GM19372 (cell line): ENCODE measurements around the gene STUM.

Source experiments
- ATAC-seq: cut with Tn5 transposase; IDR thresholded peaks from one replicate; pipeline ENCODE4 v1.9.1; 2021; ENCODE audit warnings: mild to moderate bottlenecking, low read depth, moderate library complexity; ENCODE audit not compliant: unreplicated experiment

Gene STUM

DNA sequence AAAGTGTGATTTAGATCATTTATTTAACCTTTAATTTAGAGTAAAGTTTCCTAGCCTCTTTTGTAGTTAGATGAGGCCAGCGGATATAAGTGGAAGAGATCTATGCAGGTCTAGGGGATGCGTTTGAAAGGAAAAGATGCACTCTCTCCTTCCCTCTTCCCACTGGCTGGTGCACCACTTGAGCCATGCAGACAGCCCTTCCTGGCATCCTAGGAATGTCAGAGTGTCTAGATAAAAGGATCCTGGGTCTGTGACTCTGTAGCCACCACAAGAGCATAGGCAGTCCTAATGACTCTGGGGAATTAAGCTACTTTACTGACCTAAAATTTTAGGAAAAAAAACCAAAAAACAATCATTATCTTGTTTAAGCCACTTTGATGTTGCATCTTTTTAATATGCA, 16.0 kb upstream of the STUM start:
- ATAC-seq: no peak

DNA sequence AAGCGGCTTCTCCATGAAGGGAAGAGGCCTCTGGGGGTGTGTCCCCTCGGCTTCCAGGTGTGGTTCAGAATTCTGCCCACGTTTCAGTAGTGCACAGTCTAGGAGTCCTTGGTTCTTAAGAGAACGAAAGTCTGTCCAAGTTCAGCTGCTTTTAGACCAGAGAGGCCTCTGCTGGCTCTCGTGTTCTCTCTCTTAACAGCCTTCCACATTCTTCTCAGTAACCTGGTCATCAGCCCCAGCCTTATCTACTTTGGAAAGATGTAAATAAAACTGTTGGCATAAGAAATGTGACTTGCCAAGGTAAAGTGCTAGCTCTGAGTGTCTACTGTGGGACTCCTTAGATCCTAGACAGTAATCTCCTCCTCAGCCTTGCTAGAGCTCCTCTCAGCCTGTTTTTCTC, 15.3 kb upstream of the STUM start:
- ATAC-seq: no peak

DNA sequence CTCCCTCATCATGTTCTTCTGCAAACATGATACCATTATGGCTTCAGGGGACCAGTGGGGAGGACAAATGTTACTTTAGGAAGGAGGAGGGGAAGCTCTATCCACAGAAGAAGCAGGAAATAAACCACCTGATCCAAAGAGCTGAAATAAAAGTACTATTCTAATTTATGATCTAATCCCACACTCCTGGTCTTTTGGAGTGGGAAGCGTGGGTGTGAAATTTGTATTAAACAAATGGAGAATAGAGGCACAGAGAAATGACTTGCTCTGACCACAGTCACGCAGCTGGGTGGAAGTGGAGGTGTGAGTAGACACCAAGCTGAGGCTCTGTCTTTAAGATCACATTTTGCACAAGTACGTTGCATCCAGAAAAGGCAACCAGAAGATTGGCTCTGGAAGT, 14.5 kb upstream of the STUM start:
- ATAC-seq: no peak

DNA sequence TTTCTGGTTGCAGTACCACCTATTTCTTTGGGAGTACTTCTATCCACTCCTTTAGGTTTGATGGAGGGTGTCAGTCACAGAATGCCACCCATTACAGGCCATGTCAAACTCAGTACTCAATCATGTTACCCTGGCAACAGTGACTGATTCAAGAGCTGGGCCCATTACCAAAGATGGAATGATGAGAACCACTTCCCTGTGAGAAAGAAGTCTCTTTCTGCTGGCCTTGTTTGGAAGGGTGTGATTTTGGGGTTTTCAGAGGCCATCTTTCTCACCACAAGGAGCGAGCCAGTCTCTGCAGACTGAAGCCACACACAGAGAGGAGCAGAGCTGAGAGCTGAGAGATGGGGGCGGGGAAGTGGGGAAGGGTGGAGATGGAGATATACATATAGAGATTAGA, 13.9 kb upstream of the STUM start:
- no peak for ATAC-seq

DNA sequence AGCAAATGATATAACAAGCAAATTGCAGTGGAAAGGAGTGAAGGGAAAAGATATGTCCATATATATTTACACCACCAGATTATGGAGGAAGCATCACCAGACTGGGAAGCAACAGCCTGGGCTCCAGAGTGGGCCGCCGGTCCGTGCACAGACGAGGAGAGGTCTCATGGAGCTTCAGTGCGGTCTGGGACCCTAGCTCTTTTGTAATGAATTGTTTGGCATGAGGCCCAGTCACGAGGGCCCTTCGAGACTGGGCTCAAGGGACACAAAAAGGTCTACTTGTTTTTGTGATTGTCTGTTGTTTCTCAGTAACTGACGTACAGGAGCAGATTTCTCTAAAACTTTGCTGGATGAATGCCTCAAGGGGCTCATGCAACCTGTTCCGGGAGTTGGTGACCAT, 12.9 kb upstream of the STUM start:
- no peak for ATAC-seq

DNA sequence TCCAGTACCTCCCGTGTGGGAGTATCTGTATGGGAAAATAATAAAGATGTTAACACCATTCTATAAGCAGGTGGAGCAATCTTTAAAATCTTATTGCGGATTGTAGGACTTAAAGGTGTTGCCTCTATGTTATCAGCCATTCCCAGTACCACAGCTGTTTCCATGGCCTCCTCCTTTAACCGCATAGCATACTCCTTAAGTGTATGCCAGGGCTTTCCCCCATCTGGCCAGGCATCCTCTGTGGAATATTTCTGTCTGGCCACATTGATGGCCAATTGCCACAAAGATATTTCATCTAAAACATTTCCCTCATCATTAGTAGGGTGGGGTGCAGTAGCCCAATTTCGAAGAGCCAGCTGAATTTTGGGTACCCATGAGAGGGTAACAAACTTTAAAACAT, 7.3 kb upstream of the STUM start:
- no peak for ATAC-seq

DNA sequence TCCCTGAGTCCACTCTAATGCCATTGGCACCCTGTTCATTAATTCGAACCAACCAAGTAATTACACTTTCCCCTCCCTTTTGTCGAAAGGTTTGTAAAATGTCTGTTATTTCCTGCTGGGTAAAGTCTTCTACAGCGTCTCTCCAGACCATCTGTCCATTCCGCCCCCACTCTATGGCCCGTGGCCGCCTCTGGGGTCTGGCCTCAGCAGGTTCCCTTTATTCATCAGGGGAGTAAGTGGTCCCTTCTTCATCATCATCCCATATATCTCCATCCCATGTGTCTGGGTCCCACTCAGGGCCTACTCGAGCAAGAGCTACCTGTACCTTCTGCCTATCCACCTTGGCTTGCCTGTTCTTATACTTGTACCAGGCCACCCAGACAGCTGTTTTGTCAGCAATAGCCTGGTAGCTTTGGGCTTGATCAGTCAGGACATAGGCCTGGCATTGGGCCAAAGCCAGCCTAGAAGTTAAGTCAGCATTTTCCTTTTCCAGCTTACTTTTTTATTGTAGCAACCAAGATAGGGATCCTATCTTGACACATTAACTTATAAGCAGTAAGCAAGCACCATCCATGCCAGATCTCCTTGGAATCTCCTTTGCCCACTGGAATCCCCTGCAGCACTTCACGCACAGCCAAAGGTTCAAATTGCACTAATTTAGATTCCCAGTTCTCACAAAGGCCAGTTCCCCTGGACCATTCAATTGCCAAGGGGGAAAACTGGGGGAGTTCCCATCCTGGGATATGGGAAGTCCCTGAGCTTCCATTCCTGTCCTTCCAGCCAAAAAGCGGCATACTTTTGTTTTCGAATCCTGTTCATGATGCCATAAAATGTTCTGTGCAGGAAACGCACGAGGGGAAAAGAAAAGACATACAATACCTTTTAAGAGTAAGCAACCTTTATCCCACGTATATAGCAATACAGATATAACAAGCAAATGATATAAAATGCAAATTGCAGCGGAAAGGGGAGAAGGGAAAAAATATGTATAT, 6.6 kb upstream of the STUM start:
- ATAC-seq: no peak

DNA sequence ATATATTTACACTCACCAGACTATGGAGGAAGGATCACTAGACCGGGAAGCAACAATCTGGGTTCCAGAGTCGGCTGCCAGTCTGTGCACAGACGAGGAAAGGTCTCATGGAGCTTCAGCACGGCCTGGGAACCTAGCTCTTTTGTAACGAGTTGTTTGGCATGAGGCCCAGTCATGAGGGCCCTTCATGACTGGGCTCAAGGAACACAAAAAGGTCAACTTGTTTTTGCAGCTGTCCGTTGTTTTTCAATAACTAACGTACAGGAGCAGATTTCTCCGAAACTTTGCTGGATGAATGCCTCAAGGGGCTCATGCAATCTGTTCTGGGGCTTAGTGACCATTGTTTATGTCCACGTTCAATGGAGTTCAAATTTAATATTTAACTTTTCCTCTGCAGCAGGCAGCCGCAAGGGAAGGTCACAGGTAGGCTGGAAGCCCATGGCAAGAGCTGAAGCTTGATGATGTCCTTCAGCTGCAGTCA, 5.9 kb upstream of the STUM start:
- ATAC-seq: no peak

DNA sequence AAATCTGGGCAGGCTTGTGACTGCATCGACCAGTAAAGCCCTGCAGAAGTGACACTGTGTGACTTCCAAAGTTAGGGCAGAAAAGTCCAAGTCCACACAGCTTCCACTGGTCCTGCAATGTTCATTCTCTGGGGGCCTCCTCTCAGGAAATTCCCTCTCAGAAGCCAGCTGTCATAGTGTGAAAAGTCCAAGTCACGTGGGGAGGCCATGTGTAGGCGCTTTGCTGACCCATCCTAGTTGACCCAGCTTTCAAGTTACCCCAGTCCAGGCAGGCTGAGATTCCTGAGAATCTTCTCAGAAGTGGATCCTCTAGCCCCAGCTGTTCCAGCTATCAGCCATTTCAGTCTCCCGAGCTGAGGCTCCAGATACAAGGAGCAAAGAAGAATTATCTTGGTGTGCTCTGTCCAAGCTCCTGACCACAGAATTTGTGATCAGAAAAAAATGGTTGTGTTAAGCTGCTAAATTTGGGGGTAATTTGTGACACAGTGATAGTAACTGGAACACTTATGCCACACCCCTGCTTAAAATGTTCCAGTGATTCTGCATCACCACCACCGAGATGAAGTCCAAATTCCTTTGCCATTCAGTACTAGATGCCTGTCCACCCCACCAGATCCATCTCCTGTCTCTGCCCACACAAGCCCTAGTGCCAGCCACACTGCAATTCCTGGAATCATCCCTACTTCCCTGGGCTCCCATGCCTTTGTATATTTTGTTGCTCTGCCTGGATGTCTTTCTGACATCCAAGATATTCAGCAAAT, 2.5 kb upstream of the STUM start:
- ATAC-seq: no peak

DNA sequence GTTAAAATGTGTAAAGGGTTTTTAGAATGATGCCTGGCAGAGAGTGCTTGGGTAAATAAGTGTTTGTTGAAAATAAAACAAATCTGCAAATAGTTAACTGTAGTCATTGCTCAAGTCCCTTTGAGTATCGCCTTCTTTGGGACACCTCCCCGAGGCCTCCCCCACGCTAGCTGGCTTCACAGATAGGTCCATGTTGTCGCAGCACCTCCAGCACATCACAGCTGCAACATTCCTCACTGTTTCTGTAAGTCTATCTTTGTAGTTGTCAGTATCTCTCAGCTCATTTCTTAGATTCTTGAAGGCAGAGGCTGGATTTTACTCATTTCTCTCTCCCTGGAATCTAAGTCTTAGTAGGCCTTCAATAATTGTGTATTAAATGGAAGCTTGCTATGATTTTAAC, 1.6 kb upstream of the STUM start:
- no peak for ATAC-seq

DNA sequence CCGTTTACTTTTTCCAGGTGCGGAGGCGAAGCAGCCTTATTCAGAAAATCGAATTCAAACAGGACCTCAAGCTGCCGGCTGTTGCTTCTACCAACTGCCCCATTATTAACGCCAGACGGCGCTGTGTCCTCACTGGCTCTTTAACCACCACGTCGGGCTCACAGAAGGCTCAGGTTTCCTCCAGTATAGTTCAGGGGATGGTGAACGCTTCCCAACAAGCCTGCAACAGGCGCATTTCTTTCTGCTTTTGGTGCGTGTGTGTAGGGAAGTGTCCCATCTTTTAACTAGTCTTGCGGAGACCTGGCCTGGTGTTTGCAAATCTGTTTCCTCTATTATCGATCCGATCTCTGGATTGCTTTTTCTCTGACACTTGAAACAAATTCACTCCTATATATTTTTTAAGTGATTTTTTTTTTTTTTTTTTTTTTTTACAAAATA, 791 bp upstream of the STUM start:
- no peak for ATAC-seq

DNA sequence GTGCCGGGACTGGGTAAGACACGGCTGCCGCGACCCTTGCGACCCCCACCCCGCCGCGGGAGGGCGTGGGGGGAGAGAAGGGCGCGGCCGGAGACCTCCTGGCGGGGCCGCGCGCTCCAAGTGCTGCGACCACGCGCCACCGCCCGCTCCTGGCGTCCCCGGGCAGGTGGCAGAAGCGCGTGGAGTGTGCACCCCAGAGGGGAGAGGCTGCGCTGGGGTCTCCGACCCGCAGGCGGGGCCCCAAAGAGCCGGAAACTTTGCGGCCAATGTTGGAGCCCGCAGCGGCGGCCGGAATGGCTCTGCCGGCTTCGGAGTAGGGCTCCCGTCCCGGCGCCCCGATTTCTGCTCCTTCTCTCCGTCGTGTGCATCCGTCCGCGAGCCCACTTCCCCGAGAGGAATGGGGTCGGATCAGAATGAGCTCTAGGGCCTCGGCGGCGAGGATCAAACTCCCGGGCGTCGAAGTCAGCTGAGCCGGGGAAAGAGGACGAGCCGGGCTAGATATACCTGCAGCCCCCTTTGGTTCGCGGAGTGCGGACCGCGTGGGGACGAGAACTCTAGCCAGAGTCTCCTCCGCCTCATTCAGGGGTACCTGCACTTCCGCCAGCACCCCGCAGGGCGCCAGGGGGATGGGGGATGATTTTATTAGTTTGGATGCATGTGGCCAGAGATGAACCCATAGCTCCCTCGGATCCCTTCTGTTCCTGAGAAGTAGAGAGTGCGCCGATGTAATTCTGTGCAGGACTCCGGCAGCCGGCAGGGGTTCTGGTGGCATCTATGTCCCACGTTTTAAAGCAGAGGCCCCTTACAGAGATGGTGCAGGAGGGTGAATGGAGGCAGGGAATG, 751 bp downstream of the STUM start:
- no peak for ATAC-seq

DNA sequence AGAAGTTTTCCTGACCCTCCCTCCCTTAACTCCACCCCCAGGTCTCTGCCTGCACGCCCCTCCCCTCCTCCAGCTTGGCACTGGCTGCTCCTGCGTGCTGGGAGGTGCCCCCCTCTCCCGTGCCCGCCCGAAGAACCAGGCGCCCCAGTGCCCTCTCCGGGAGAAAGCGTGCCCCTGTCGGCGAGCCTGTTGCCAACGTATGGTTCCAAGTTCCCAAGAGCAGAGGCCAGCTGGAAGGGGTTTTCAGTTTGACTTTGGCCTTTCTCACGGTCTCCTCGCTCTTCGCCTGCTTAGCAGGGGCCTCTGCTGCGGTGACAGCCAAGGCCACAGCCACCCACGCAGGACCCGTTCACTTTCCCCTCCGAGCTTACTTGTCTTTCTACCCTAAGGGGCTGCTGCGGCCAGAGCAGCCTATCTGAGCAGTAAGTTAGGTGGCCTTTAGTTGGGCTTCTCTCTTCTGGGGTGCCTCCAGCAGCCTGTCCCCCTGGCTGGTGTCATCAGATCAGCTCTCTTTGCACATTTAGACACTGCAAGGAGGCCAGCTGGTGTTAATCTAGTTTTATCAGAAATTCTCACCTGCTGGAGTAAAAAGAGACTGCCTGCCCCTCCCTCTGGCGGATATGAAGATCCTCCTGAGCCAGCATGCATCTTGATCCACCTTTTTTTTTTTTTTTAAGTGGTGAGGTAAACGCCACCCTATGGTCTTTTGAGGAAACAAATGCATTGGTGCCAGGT, 1.5 kb downstream of the STUM start:
- no peak for ATAC-seq

DNA sequence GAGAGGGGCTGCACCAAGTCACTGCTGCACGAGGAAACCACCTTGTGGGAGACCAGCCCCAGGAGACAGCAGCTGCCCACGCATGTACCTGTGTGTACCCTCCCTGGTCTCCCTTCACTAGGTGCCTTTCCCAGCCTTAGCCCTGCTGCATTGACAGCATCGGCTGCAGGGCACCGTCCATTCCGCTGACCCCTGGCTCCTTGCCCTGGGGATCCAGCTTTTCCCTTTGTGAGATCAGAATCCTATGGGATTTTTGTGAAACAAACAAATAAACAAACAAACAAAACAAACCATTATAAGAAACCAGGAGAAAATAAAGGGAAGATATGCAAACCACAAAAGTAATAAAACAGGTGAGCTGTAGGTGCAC, 2.1 kb downstream of the STUM start:
- ATAC-seq: no peak

DNA sequence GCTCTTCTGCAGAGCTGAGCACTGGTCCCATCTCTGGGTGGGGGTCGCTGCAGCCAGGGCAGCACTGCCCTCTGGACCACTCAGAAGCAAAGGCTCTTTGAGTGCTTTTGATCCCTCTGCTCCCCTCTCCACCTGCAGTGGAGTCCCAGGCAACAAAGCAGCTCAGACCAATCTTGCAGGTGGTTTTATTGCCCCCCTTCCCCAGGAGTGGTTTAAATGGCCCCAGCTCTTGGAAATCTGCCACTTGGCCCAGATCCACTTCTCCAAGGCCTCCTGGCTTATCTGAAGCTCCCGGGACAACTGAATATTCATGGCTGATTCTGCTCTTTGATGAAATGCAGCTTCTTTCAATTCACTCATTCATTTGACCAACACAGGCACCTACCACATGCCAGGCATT, 2.7 kb downstream of the STUM start:
- no peak for ATAC-seq

DNA sequence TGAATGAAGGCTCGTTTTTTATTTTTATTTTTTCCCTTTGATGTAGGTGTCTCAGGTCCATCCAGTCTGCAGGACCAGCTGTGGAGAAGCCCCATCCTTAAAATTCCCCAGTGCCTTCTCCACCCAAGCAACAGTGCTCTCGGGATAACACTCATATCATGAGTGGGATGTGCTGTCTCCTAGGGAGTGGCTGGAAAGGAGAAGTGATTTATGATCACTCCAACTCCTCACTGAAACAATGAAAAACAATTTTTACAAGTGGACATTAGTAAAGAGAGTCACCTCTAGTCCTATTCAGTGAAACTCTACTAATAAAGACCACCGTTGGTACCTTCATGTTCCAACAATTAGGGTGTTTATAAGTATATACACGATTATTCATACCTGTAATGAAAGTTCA, 3.5 kb downstream of the STUM start:
- ATAC-seq: no peak

DNA sequence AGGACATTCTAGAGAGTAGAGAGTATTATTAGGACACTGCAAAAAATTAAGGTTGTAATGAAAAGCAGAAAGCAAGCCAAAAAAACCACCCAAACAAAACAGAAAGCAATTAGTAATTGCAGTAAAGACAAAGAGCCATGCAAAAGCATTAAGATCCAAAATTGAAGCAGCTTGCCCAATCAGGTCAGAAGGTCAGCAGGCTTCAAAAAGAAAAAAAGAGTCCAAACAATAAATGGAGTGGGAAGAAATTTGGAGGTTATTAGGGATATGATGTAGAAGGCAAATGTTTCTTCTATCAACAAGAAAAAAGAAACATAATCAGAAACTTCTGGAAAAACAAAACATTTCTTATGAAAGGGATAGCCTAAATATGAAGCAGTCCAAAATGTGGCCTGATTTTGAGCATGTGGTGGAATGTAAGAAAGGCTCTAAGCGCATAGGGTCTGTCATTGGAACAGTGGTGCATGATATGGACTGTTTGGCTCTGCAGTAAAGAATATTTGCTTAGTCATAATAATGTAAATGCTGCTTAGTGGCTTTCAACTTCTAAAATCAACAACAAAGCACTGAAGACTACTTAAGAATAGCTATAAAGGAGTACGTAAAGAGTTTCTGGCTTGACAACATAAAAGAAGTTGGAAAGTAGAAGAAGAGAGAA, 4.8 kb downstream of the STUM start:
- ATAC-seq: no peak

DNA sequence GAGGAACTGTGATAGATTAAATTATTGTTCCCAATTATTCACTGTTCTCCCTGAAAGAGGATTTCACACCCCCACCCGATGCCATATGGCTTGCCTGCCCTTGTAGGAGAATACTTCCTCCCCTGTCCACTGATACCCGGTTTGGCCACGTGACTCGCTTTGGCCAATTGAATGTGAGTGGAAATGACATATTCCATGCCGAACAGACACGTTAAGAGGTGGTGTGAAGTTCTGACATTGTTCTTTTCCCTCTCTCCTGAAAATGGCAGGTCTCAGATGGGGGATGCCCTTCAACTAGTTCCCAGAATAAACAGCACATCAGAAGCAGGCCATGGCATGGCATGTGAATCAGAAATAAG, 5.3 kb downstream of the STUM start:
- ATAC-seq: no peak

DNA sequence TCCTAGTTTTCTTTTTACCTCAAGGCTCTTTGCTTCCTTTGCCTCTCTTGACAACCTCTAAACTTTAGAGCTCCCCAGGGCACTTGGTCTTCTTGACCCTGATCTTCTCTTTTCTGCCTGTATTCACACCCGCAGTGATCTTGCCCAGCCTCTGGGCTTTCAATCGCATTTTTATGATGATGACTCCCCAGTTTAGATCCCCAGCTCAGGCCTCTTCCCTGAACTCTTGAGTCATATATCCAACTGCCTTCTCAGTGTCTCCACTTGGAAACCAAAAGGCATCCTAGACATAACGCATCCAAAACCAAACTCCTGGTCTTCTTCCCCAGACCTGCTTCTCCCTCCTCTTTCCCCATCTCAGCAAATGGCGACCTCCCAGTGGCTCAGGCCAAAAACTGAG, 6.5 kb downstream of the STUM start:
- ATAC-seq: no peak

DNA sequence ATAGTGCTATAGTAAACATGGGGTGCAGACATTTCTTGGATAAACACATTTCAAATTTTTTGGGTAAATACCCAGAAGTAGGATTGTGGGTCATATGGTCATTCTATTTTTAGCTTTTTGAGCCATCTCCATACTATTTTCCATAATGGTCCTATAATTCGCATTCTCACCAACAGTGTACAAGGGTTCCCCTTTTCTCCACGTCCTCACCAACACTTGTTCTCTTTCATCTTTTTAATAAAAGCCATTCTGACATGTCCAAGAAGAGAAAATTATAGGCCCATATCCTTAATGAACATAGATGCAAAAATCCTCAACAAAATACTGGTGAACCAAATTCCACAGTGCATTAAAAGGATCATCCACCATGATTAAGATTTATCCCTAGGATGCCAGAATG, 8.9 kb downstream of the STUM start:
- ATAC-seq: no peak
